Sigmoid colon (tissue), 7 donors: Measurements from ENCODE around the gene CACNA1C. TPM values are rescaled to one million over a fixed set of nuclear protein-coding genes. Genes with fewer than 3 reads are reported as not detected.

ENCODE experiments used
- DNase-seq: peaks from one replicate; pipeline ENCODE4 v3.0.0-alpha.2; 2019
- H3K27ac ChIP-seq, 4 donors: fragments of 200-600 bp; sonication (generic); one replicate each; pipeline ENCODE4 v1.5.1; 2016 to 2019; ENCODE audit warnings: mild to moderate bottlenecking in 1 of 4
- H3K27me3 ChIP-seq, 3 donors: fragments of 200-600 bp; sonication (generic); one replicate each; pipeline ENCODE4 v1.5.1; 2019; ENCODE audit warnings: mild to moderate bottlenecking in 1 of 3
- H3K36me3 ChIP-seq, 4 donors: fragments of 200-600 bp; sonication (generic); one replicate each; pipeline ENCODE4 v1.5.1; 2016 to 2019
- H3K4me1 ChIP-seq, 4 donors: fragments of 200-600 bp; sonication (generic); one replicate each; pipeline ENCODE4 v1.5.1; 2017 to 2019
- H3K4me3 ChIP-seq, 4 donors: fragments of 200-600 bp; sonication (generic); one replicate each; pipeline ENCODE4 v1.5.1; 2017 to 2019; ENCODE audit warnings: mild to moderate bottlenecking in 2 of 4, moderate library complexity in 1 of 4
- H3K9me3 ChIP-seq, 4 donors: fragments of 200-600 bp in 3 of 4; sonication (generic) in 3 of 4; one replicate each; pipeline versions ENCODE4 v1.5.1 to v1.6.1; 2013 to 2019
- EP300 ChIP-seq, 4 donors: sonication (generic); formaldehyde crosslinking; IDR thresholded peaks; one replicate each; pipeline ENCODE4 v1.6.1; 2017; ENCODE audit warnings: antibody characterized with exemption in 4 of 4
- POLR2A ChIP-seq, 2 donors: fragments of 450-650 bp; IDR thresholded peaks; one replicate each; pipeline ENCODE4 v1.6.1; 2016; ENCODE audit warnings: antibody characterized with exemption in 2 of 2, mild to moderate bottlenecking in 2 of 2, moderate library complexity in 2 of 2
- POLR2AphosphoS5 ChIP-seq, 4 donors: sonication (generic); formaldehyde crosslinking; IDR thresholded peaks; one replicate each; pipeline ENCODE4 v1.6.1; 2017; ENCODE audit warnings: antibody characterized with exemption in 4 of 4
- WGBS, 2 donors: extraction: QIAGEN DNeasy Blood & Tissue Kit; methylation state at CpG; one replicate each; pipeline ENCODE4 v1.1.7; 2013; 5-methylcytosine and 5-hydroxymethylcytosine counted together
- intact Hi-C: fragments of 100-400 bp; cut with DNase I; formaldehyde crosslinking; loops from one replicate; pipeline ENCODE4 v1.15.1; 2023
- polyA plus RNA-seq, 3 donors: library from polyadenylated mRNA; stranded (reverse); fragments of 200-250 nt; gene quantifications; one replicate each; pipeline ENCODE4 v1.2.3, GENCODE V29; 2013
- total RNA-seq, 4 donors: library from RNA; depleted of rRNA; stranded (reverse); fragments of >200 nt; gene quantifications; one replicate each; pipeline ENCODE4 v1.1.0, GENCODE V29; 2016
- TF ChIP-seq, protein P1 (sequence below), 4 experiments: fragments of 450-650 bp in 3 of 4; fragments of 200-600 bp in 1 of 4; IDR thresholded peaks; one replicate each; pipeline ENCODE4 v1.5.1; 2016 to 2019; ENCODE audit warnings: antibody characterized with exemption in 4 of 4, mild to moderate bottlenecking in 3 of 4, moderate library complexity in 2 of 4
- donor health status: healthy with polysubstance abuse.
- donor health status: Bipolar disorder and iron deficiency.
- donor health status: healthy.

Gene CACNA1C
- total and polyA plus RNA-seq, 7 donors = 0.46 to 213 (median 62.0) TPM

DNA sequence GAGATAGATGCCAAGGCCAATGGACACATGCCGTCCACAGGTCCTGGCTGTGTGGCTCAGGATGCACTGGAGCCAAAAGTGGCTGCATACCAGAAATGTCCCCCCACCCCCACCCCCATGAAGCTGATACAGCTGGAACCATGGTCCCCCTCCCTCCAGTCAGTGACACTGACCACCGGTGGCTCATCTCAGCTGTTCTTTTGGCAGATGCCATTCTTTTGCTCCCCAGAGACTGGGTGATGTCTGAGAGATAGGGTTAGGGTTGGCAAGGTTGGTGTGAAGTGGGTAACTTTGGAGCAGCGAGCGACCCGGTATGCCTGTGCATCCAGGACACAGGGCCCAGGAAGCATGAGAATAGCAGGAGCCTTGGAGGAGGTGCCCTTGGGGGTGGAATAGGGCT, 285.6 kb downstream of the CACNA1C start:
- peaks cover 0 to 89% (median 77%) of the 10 kb centered on the region in 4 donors for H3K4me1 ChIP-seq
- no peaks in the 10 kb centered on the region for H3K27me3 ChIP-seq
- TF ChIP-seq EP300 (IDR thresholded peaks at IDR 0.05) = no peak
- TF ChIP-seq POLR2AphosphoS5 (IDR thresholded peaks at IDR 0.05) = no peak
- TF ChIP-seq POLR2A (IDR thresholded peaks at IDR 0.05) = no peak
- TF ChIP-seq, protein P1, sequence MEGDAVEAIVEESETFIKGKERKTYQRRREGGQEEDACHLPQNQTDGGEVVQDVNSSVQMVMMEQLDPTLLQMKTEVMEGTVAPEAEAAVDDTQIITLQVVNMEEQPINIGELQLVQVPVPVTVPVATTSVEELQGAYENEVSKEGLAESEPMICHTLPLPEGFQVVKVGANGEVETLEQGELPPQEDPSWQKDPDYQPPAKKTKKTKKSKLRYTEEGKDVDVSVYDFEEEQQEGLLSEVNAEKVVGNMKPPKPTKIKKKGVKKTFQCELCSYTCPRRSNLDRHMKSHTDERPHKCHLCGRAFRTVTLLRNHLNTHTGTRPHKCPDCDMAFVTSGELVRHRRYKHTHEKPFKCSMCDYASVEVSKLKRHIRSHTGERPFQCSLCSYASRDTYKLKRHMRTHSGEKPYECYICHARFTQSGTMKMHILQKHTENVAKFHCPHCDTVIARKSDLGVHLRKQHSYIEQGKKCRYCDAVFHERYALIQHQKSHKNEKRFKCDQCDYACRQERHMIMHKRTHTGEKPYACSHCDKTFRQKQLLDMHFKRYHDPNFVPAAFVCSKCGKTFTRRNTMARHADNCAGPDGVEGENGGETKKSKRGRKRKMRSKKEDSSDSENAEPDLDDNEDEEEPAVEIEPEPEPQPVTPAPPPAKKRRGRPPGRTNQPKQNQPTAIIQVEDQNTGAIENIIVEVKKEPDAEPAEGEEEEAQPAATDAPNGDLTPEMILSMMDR (IDR thresholded peaks at IDR 0.05) = no peak
- no peaks in the 10 kb centered on the region for H3K9me3 ChIP-seq
- intact Hi-C loops = no loop called here
- peak overlapping the region in 3 of 4 donors; percentile 82 to 94 (median 89) for H3K27ac ChIP-seq
- 92% methylated on average over 5 of the region's 5 CpGs for WGBS, 2 donors
- no peak for DNase-seq
- H3K4me3 ChIP-seq = no peak overlapping the region
- H3K36me3 ChIP-seq = no peaks in the 10 kb centered on the region

DNA sequence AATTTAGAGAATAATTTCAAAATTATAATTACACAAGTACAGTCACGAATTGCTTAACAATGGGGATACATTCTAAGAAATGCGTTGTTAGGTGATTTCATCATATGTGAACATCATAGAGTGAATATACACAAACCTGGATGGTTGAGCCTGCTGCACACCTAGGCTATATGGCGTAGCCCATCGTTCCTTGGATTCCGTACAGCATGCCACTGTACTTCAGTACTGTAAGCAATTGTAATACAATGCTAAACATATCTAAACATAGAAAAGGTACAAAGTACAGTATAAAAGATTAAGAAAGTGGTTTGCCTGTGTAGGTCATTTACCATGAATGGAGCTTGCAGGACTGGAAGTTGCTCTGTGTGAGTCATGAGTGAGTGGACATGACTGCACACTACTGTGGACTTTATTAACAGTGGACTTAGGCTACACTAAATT, 286.2 kb downstream of the CACNA1C start:
- DNase-seq = no peak
- no peak overlapping the region for H3K4me3 ChIP-seq
- H3K36me3 ChIP-seq = no peaks in the 10 kb centered on the region
- peak overlapping the region in 2 of 4 donors; percentile 89 to 94 for H3K27ac ChIP-seq
- H3K27me3 ChIP-seq = no peaks in the 10 kb centered on the region
- intact Hi-C loops = no loop called here
- TF ChIP-seq POLR2AphosphoS5 (IDR thresholded peaks at IDR 0.05) = peak in 1 of 4 donors; percentile 38
- TF ChIP-seq, protein P1 (IDR thresholded peaks at IDR 0.05) = no peak
- peak in 1 of 4 donors; percentile 20 for TF ChIP-seq EP300 (IDR thresholded peaks at IDR 0.05)
- H3K9me3 ChIP-seq = no peaks in the 10 kb centered on the region
- WGBS, 2 donors = 19 to 72% methylated on average over 5 of the region's 5 CpGs
- H3K4me1 ChIP-seq = peaks cover 0 to 91% (median 82%) of the 10 kb centered on the region in 4 donors

DNA sequence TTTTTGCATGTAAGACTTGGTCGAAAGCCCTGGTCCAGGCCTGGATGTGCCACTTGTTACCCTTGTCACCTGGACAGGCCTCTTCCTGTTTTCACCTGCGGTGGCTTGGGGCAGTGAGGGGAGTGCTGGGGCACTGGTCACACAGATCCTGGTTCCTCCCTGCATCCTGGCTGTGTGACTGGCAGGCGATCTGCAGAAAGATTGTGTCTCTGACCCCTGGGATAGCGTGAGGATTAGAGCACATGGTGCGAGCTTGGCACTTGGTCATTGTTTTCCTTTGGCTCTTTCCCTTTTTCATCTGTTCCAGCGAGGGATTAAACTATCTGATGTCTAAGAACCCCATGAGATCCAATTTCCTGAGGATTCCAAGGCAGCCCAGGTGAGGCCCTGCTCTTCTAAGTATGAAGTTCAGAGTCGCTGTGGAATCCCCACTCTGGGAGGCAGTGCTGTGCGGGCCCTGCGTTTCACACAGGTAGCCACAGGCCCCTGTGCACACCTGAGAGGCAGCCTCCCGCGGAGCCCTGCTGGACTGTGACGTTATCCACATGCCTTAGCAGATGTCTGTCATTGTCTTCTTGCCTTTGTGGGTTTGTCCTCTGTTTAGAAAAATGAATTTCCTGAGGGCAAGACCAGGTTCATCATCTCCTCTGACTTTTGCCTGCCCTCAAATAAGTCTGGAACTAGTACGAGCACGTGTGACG, 288.4 kb downstream of the CACNA1C start:
- H3K27ac ChIP-seq = peak overlapping the region; percentile 39 to 94 (median 84)
- H3K9me3 ChIP-seq = no peaks in the 10 kb centered on the region
- no peak overlapping the region for H3K4me3 ChIP-seq
- WGBS, 2 donors = 82 to 91% methylated on average over 15 of the region's 15 CpGs
- DNase-seq = no peak
- intact Hi-C loops = loop anchor here (5.0 kb wide), 1 partner anchor 284 kb away; no protein-coding TSS in a partner anchor
- TF ChIP-seq POLR2A (IDR thresholded peaks at IDR 0.05) (no peak), EP300 (IDR thresholded peaks at IDR 0.05) (no peak), POLR2AphosphoS5 (IDR thresholded peaks at IDR 0.05) (no peak)
- TF ChIP-seq, protein P1 (IDR thresholded peaks at IDR 0.05) = no peak
- H3K4me1 ChIP-seq = peaks cover 0 to 98% (median 87%) of the 10 kb centered on the region in 4 donors
- no peaks in the 10 kb centered on the region for H3K27me3 ChIP-seq
- no peaks in the 10 kb centered on the region for H3K36me3 ChIP-seq

DNA sequence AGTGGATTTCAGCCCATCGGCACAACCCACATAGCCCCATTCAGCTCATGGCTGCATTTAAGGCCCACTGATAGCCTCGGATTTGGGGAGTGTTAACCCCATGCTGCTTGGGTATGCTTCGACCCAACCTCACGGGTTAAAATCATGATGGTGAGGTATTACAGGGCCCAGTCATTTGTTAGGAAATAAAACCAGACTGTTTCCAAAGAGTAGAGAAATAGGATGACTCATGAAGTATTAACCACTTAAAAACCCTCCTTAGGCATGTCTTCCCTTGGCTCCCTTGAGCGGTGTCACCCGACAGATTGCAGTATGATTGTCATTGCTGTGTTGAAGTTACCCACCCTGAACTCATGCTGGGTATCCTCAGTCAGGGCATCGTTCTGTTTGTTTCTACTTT, 289.1 kb downstream of the CACNA1C start:
- H3K27ac ChIP-seq = peak overlapping the region; percentile 39 to 94 (median 84)
- intact Hi-C loops = loop anchor here (5.0 kb wide), 1 partner anchor 285 kb away; no protein-coding TSS in a partner anchor

More for the DNA sequence above, 289.1 kb downstream of the CACNA1C start:
- Histone ChIP-seq H3K4me3 (no peak overlapping the region), H3K27me3 (no peaks in the 10 kb centered on the region), H3K36me3 (no peaks in the 10 kb centered on the region), H3K9me3 (no peaks in the 10 kb centered on the region), H3K4me1 (peaks cover 0 to 98% (median 88%) of the 10 kb centered on the region in 4 donors)
- 76 to 89% methylated on average over 7 of the region's 7 CpGs for WGBS, 2 donors
- TF ChIP-seq POLR2AphosphoS5 (IDR thresholded peaks at IDR 0.05) (peak in 1 of 4 donors; percentile 39), EP300 (IDR thresholded peaks at IDR 0.05) (no peak), POLR2A (IDR thresholded peaks at IDR 0.05) (no peak)
- TF ChIP-seq, protein P1 (IDR thresholded peaks at IDR 0.05) = no peak
- no peak for DNase-seq
